Activated naive CD4-positive, alpha-beta T cell treated with Interleukin-2 at 50 U/mL for 16 hours (primary cell): ENCODE measurements around the gene SLC30A3.

ENCODE experiments used
- DNase-seq: peaks from one replicate; pipeline ENCODE4 v3.0.0-alpha.2; 2020

Gene SLC30A3

DNA sequence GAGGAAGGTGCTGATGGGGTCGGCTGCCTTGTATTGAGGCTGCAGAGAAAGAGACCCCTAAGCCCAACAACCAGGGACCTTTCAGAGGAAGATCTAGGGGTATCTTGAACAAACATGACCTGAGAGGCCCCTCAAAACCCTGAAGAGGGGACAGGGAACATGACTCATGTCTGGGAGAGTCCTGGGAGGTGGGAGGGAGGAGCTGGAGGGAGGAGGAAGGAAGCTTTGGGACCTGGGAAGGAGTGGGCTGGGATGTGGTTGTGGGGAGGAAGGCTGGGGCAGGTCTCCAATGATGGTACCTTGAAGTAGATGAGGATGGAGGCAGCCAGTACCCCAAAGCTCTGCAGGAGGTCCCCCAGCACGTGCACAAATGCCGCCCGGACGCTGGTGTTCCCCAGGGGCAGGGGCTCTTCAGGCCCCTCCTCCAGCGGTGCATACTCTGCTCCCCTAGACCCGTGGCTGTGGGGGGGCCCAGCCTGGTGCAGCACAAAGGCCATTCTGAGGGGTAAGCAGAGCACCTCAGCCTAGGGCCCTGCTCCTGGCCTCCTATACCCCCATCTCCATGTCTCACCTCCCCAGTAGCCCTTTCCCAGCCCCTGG lies 5.9 kb downstream of the SLC30A3 start:
- no peak for DNase-seq

DNA sequence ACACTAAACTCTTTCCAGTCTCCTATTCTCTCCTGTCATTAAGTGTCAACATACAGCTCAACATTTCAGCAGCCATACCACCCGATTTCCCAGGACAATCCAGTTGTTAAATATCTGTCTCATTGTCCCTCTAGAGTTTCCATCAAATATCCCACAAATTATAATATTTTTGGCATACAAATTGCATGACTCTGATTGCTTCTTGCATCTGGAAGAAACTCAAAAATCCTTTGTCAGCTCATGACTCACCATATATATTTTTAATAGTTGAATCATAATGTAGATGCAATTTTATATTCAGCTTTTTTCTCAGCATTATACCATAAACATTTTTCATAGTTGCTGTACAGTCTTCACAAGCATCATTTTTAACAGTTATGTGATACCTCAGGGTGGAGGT lies 7.2 kb downstream of the SLC30A3 start:
- no peak for DNase-seq

DNA sequence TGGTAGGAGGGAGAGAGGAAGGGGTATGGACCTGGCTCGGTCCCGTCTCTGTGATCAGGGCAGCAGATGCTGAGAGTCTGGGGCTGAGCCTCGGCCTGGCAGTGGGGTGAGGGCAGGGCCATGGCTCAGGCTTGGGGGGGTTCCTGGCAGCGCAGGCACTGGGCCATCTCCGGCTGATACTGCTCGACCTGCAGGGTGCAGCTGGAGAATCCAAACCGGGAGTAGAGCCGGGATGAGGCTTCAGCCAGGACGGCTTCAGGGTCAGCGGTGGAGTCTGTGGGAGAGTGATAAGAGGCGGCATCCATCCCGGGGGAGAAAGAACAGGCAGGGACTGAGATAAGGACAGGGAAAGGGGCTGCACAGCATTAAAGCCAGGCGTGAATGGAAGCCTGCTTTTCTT lies 7.7 kb downstream of the SLC30A3 start:
- no peak for DNase-seq

DNA sequence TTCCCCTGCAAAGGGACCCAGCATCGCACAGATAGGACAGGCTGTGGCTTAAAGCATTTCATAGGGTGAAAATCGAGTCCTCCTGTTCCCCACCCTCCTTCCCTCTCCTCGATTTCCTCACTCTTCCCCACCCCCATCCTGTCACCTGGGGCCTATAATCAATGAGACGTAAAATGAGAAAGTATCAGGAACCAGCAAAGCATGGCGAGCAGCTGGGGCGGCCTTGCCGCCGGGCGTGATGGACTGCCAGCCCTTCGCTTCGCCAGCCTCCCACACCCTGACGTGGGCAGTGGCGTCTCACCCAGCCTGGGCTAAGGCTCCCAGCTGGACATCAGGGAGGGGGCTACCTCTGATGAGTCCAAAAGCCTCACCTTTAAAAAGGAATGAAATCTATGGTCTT lies 11.1 kb downstream of the SLC30A3 start:
- DNase-seq = no peak

DNA sequence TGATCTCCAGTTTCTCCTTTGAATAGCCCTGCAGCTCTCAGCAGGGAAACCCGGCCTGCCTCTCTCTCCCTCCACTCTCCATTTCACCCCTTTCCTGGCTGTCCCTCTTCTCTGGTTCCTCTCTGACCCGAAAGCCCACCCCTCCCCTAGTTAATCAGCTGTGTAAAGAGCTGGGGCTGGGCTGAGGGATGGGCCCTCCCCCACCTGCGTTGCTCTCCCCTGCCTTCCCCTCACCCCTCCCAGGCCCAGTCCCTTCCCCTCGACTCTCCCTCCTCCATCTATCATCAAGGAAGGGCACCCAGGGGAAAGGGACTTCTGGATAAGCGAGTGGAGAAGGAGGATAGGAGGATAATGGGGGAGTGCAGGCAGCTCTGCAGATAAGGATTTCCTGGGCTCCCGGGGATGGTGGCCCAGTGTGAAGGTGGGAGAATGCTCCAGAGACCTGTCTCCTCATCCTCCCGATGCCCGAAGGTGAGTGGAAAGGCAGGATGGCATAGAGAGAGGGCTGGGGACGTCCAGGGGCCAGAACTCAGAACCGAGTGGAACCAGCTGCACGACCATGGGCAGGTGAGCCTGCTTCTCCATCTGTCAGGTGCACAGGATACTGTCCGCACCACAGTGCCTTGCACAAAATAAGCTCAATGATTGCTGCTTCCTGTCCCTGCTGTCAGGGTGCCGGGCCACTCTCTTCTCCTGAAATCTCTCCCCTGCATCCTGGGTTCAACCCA lies 12.0 kb downstream of the SLC30A3 start:
- DNase-seq = no peak

DNA sequence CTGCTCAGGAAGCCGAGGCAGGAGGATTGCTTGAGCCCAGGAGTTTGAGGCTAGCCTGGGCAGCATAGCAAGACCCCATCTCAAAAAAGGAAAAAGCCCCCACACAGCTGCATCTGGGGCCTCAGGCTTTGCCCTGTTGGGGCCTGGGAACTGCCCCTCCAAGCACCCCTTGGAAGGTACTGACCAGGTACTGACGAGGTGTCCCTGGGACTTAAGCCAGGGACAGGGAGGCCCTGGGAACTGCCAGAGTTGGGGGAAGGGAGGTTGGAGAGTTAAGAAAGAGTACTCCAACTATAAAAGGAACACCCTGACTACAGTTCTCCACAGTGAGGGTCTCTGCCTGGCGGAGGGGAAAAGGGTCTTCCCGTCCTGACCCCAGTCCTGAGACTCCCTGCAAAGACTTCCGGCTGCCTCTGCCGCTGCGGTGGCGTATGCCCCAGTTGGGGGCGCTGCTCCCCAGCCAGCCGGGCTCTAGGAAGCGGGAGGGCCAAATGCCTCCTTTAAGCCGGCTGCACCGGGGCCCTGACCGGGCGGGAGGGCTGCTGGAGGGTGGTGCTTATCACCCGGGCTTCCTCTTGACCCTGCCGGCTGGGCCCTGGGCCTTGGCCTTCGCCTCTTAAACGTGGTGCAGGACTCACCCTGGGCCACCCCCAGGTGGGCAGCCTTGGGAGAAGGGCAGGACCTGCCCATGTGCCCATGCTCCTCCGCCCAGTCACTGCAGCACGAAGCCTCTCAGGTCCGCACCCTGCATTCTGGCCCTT lies 12.8 kb downstream of the SLC30A3 start:
- DNase-seq = peak; percentile 45

DNA sequence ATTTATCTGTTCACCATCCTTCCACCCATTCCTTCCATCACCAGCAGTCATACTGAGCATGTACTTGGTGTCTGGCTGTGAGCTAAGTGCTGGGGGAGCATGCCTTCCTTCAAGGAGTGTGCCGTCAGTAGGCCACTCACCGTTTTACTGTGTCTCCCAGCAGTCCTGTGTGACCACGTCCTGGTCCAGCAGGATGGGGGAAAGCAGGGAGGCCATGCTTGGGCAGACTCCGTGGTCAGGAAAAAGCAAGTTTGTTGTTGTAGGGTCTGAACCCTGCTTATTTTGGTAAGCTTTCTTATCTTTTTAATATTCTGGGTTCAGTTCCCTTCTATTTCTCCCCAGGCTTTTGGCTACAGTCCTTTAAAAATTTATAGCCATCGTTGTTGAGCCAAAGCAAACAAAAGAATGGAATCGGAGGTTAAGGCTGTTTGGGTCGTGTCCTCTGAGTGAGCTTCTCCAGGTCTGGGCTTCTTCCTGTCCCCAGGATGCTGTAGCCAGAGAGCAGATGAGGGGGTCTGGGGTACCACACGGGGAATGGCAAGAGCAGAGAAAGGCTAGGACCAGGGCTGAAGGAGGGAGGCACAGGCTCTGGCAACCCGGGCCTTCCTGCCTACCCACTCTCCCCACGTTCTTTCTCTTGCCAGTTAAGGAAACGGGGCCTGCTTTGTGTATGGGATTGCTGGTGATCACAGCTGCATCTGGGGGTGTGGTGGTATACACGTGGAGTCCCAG lies 13.5 kb downstream of the SLC30A3 start:
- DNase-seq = no peak

DNA sequence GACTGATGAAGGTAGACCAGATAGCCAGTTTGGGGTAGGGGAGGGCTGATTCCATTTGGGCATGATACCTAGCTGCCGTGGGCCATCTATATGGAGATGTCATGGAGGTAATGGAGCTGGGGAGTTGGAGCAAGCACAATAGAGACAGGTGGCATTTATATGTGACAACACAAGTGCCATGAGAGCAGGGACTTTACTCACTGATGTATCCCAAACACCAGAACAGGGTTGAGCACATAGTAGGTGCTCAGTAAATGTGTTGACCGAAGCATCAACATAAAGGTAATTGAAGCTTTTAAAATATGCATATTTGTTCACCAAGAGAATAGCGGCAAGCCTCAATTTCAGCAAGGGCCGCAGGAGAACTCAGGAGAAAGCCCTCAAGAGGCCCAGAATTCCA lies 15.0 kb downstream of the SLC30A3 start:
- no peak for DNase-seq

DNA sequence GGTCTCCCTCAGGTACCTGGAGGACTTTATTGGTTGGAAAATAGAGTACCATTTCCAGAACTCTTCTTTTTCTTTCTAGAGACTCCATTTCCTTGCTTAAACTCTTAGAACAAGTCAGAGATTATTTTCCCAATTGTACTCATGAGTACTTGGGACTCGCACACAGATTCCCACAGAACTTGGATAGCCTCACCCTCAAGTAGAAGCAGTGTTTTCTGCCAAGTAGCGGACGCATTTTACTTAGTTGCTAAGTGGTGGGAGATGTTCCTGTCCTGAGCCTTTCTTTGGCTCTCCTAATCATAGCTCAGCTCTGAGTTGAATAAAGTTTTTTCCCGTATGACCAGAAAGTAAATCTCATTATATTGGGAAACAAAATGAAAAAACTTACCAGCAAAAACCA lies 17.2 kb downstream of the SLC30A3 start:
- DNase-seq = no peak

DNA sequence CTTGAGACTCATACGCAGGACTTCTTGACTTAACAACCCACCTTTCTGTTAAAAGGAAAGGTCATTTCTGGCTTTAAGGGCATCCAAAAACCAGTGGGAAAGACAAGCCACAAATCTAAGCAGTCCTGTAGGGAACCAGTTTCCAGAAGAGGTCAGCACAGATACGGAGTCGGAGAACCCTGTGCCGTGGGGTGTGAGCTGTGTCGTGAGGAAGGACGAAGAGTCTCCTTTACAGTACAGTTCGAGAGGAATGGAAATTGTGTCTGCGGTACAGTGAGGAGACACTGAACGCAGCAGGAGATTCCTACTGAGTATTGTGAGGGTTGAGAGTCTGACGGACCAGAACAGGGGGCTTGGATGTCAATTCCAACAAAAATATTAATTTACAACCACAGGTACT lies 17.7 kb downstream of the SLC30A3 start:
- DNase-seq = no peak

DNA sequence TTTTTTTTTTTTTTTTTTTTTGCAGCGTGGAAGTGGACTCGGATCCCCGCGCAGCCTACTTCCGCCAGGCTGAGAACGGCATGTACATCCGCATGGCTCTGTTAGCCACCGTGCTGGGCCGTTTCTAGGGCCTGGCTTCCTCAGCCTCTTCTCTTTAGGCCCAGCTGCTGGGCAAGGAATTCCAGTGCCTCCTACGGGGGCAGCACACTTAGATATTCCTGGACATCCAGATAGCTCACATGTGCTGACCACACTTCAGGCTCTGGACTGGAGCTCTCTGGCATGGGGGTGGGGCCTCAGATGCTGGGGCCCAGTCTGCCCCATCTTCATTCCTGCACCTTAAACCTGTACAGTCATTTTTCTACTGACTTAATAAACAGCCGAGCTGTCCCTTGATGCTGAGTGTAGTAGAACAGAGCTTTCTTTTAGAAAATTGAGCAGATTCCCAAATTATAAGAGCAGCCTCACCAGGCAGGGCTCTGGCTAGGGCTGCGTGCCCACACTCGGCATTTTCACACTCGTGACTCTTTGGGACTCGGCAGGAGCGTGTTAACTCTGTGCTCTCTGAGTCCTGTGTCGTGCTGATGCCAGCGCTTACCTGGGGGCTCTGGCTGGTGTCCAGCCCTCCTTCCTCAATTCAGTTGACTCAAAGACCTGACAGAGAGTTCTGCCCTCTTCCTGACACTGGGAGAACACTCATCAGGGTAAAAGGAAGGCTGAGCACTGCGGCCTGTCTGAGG lies 19.3 kb downstream of the SLC30A3 start:
- DNase-seq = no peak

DNA sequence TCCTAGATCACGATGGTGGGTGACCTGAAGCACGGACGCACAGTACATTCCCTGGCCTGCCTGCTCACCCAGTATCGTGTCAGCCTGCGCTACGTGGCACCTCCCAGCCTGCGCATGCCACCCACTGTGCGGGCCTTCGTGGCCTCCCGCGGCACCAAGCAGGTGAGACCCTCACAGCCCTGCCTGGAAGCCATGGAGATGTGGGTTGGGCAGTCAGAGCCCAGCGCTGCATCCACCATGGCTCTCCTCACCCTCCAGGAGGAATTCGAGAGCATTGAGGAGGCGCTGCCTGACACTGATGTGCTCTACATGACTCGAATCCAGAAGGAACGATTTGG lies 20.3 kb downstream of the SLC30A3 start:
- DNase-seq = no peak

DNA sequence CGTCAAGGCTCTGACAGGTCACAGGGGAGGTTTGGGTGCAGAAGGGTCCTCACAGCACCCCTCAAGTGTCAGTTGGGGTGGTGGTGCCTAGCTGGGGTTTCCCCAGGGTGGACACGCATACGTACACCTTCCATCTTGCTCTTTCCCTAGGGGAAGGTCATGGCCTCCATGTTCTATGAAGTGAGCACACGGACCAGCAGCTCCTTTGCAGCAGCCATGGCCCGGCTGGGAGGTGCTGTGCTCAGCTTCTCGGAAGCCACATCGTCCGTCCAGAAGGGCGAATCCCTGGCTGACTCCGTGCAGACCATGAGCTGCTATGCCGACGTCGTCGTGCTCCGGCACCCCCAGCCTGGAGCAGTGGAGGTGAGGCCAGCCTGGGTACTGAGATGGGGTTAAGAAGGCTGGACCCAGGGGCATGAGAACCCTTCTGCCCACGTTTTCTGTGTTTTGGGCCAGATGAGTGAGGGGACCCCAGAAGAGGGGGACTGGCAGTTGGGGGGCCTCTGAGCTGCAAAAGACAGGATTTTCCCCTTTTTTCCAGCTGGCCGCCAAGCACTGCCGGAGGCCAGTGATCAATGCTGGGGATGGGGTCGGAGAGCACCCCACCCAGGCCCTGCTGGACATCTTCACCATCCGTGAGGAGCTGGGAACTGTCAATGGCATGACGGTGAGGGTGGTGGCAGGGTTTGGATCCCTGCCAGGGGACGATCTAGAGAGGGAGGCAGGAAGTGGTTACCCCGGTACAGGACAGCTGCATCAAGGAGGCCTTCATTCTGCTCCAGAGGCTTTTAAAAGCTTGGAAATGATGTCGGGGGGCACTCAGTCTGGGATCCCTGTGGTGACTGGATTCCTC lies 20.9 kb downstream of the SLC30A3 start:
- DNase-seq = no peak

DNA sequence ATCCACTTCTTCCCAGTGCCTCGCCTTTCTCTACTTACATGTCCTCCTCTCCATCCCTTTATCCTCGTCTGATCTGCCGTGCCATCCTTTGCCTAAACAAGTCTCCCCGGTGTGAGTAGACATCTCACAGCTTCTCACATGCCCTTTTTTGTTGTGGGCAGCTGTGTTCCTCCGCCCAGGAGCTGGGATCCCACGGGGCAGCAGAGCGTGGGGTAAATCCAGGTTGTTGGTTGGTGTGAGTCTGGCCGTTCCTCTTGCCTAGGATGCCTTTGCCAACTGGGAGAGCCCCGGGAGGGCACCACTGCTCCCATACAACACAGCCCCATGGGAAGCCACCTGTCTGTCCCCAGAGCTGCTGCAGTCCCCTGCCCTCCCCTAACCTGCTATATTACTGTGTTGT lies 22.4 kb downstream of the SLC30A3 start:
- no peak for DNase-seq

DNA sequence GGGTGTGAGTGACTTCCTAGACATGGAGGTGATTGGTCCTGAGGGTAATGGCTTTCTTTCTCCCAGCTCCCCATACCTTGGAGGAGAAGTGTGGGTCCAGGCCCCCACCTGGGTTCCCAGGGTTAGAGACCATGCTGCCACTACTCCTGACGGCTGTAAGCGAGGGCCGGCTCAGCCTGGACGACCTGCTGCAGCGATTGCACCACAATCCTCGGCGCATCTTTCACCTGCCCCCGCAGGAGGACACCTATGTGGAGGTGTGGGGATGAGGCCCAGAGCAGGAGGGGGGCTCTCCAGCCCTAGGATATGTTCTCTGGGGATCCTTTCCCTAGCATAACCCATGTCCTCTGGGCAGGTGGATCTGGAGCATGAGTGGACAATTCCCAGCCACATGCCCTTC lies 23.9 kb downstream of the SLC30A3 start:
- no peak for DNase-seq

DNA sequence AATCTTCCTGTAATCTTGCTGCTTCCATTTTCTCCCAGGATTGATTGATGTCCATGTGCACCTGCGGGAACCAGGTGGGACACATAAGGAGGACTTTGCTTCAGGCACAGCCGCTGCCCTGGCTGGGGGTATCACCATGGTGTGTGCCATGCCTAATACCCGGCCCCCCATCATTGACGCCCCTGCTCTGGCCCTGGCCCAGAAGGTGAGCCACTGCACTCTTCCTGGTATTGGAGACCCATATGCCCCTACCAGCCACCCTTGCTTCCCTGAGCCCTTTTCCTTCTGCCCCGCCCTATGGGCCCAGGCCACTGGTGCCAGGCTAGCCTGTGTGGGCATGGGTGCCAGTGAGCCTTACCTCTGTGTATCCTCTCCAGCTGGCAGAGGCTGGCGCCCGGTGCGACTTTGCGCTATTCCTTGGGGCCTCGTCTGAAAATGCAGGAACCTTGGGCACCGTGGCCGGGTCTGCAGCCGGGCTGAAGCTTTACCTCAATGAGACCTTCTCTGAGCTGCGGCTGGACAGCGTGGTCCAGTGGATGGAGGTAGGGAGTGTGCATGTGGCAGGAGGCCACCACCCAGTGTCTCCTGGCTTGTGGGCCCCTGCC lies 25.4 kb downstream of the SLC30A3 start:
- no peak for DNase-seq

DNA sequence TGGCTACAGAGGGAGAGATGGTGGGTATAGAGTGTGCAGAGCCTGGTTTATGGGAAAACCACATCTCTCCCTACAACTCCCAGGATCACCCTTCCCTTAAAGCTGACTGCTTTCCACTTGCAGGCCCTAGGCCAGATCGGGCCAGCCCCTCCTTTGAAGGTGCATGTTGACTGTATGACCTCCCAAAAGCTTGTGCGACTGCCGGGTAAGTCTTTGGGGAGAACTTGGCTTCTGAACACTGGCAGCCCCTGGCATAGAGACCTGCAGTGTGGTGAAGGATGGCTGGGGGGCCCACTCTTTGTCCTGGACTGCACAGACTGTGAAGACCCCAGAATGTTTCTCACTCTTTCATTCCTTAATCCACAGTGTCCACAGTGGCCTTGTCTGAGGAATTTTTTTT lies 26.2 kb downstream of the SLC30A3 start:
- no peak for DNase-seq

DNA sequence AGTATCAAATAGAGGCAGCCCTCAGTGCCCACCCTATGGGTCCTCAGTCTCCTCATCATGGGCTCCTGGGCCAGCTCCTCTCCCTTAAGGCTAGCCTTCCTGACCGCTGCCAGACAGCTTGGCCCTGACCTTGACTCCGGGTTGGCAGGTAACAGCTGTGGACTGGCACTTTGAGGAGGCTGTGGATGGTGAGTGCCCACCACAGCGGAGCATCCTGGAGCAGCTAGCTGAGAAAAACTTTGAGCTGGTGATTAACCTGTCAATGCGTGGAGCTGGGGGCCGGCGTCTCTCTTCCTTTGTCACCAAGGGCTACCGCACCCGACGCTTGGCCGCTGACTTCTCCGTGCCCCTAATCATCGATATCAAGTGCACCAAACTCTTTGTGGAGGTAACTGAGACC lies 26.7 kb downstream of the SLC30A3 start:
- DNase-seq = no peak

DNA sequence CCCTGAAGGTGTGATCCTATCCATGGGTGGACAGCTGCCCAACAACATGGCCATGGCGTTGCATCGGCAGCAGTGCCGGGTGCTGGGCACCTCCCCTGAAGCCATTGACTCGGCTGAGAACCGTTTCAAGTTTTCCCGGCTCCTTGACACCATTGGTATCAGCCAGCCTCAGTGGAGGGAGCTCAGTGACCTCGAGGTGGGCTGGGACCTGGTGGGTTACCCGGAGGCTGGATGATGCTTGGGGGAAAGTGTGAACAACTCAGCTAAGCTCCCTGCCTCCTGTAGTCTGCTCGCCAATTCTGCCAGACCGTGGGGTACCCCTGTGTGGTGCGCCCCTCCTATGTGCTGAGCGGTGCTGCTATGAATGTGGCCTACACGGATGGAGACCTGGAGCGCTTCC lies 29.5 kb downstream of the SLC30A3 start:
- no peak for DNase-seq

DNA sequence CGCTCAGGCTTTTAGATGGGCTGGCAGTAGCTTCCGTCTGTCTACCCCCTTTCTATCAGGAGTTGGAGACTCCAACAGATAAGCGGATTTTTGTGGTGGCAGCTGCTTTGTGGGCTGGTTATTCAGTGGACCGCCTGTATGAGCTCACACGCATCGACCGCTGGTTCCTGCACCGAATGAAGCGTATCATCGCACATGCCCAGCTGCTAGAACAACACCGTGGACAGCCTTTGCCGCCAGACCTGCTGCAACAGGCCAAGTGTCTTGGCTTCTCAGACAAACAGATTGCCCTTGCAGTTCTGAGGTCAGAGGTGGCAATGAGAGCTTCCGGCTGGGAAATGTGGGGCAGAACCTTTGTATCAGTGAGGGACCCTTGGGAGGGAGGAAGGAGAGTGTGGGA lies 30.9 kb downstream of the SLC30A3 start:
- DNase-seq = no peak

DNA sequence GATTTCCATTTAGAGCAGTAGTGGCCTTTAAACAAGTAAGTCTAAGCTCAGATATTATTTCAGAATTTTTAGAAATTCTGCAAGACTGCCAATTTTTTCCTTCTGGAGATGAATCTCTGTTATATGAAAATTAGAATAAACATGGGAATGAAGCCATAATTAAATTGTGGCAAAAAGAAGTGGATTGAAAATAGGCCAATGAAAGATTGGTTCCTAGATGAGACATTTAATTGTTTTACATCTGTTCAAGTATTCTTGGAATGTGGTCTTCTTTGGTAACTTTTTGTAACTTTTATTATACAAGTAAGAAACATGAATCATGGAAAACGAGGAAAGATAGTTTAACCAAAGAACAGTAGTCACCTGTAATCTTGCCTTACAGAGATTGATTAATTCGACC lies 35.3 kb downstream of the SLC30A3 start:
- no peak for DNase-seq

DNA sequence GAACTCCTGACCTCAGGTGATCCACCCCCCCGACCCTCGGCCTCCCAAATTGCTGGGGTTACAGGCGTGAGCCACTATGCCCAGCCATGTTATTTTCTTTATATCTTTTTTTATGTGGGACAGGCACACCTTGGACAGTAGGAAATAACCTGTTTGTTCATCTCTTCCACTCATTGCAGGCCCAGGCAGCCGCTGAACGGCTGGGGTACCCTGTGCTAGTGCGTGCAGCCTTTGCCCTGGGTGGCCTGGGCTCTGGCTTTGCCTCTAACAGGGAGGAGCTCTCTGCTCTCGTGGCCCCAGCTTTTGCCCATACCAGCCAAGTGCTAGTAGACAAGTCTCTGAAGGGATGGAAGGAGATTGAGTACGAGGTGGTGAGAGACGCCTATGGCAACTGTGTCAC lies 37.3 kb downstream of the SLC30A3 start:
- DNase-seq = no peak
